ENCODE measurements around the gene GIPC1.
A peak's percentile ranks its signal among the peaks of the same experiment; 100 is the strongest.

Gene GIPC1

GRCh38 chr19:14475251-14476073 lies 20.5 kb downstream of the GIPC1 start, which contains the start of gene PTGER1:
Gene PTGER1, minus strand, starts transcription at chr19:14475354. Its CDS starts 1,034 bp downstream, at chr19:14474320.
- Histone ChIP-seq H3K27ac (ENCODE audit: low read length) (no peak within 1 kb of the TSS), H3K27me3 (ENCODE audit: control insufficient read depth in 1 of 2, insufficient read depth in 2 of 2, low read length in 2 of 2) (peaks cover 13 to 34% of the 10 kb centered on the region in 2 donors), H3K9me3 (ENCODE audit: control insufficient read depth in 2 of 2, low read length in 2 of 2) (no peaks in the 10 kb centered on the region), H3K4me1 (ENCODE audit: control insufficient read depth, insufficient read depth, low read length) (peaks cover 32% of the 10 kb centered on the region), H3K4me3 (ENCODE audit: low read length in 2 of 2) (peak within 1 kb of the TSS in 1 of 2 donors; percentile 15), H3K36me3 (ENCODE audit: control insufficient read depth in 2 of 2, insufficient read depth in 2 of 2, low read length in 2 of 2) (peaks cover 2 to 19% of the 10 kb centered on the region in 2 donors), H3K9ac (ENCODE audit: low read length in 2 of 2) (no peak within 1 kb of the TSS)

- Histone ChIP-seq H3K4me1 (ENCODE audit: control insufficient read depth, insufficient read depth, low read length) (peaks cover 32% of the 10 kb centered on the region), H3K9me3 (ENCODE audit: control insufficient read depth in 2 of 2, low read length in 2 of 2) (no peaks in the 10 kb centered on the region), H3K9ac (ENCODE audit: low read length in 2 of 2) (no peak overlapping the region), H3K27me3 (ENCODE audit: control insufficient read depth in 1 of 2, insufficient read depth in 2 of 2, low read length in 2 of 2) (peaks cover 13 to 34% of the 10 kb centered on the region in 2 donors), H3K4me3 (ENCODE audit: low read length in 2 of 2) (peak overlapping the region in 1 of 2 donors; percentile 15), H3K27ac (ENCODE audit: low read length) (no peak overlapping the region), H3K36me3 (ENCODE audit: control insufficient read depth in 2 of 2, insufficient read depth in 2 of 2, low read length in 2 of 2) (peaks cover 5 to 22% of the 10 kb centered on the region in 2 donors)
Measured at GRCh38 chr19:14474827-14475226, 21.1 kb downstream of the GIPC1 start.

GRCh38 chr19:14473978-14474578 lies 21.8 kb downstream of the GIPC1 start:
- no peak overlapping the region for H3K27ac ChIP-seq (ENCODE audit: low read length)

GRCh38 chr19:14473073-14473977 lies 22.6 kb downstream of the GIPC1 start:
- H3K4me3 ChIP-seq (ENCODE audit: low read length in 2 of 2) = no peak overlapping the region
- H3K4me1 ChIP-seq (ENCODE audit: control insufficient read depth, insufficient read depth, low read length) = peaks cover 32% of the 10 kb centered on the region
- H3K9ac ChIP-seq (ENCODE audit: low read length in 2 of 2) = no peak overlapping the region
- peaks cover 13 to 34% of the 10 kb centered on the region in 2 donors for H3K27me3 ChIP-seq (ENCODE audit: control insufficient read depth in 1 of 2, insufficient read depth in 2 of 2, low read length in 2 of 2)
- H3K36me3 ChIP-seq (ENCODE audit: control insufficient read depth in 2 of 2, insufficient read depth in 2 of 2, low read length in 2 of 2) = peaks cover 9 to 25% of the 10 kb centered on the region in 2 donors
- no peaks in the 10 kb centered on the region for H3K9me3 ChIP-seq (ENCODE audit: control insufficient read depth in 2 of 2, low read length in 2 of 2)
- no peak overlapping the region for H3K27ac ChIP-seq (ENCODE audit: low read length)

More at GRCh38 chr19:14473978-14474578, 21.8 kb downstream of the GIPC1 start:
- peaks cover 8 to 27% of the 10 kb centered on the region in 2 donors for H3K36me3 ChIP-seq (ENCODE audit: control insufficient read depth in 2 of 2, insufficient read depth in 2 of 2, low read length in 2 of 2)
- peaks cover 13 to 34% of the 10 kb centered on the region in 2 donors for H3K27me3 ChIP-seq (ENCODE audit: control insufficient read depth in 1 of 2, insufficient read depth in 2 of 2, low read length in 2 of 2)
- no peaks in the 10 kb centered on the region for H3K9me3 ChIP-seq (ENCODE audit: control insufficient read depth in 2 of 2, low read length in 2 of 2)
- H3K4me3 ChIP-seq (ENCODE audit: low read length in 2 of 2) = peak overlapping the region in 1 of 2 donors; percentile 15
- H3K9ac ChIP-seq (ENCODE audit: low read length in 2 of 2) = no peak overlapping the region
- H3K4me1 ChIP-seq (ENCODE audit: control insufficient read depth, insufficient read depth, low read length) = peaks cover 32% of the 10 kb centered on the region

- H3K36me3 ChIP-seq (ENCODE audit: control insufficient read depth in 2 of 2, insufficient read depth in 2 of 2, low read length in 2 of 2) = peaks cover 18 to 27% of the 10 kb centered on the region in 2 donors
- H3K27me3 ChIP-seq (ENCODE audit: control insufficient read depth in 1 of 2, insufficient read depth in 2 of 2, low read length in 2 of 2) = peaks cover 13 to 34% of the 10 kb centered on the region in 2 donors
- peaks cover 32% of the 10 kb centered on the region for H3K4me1 ChIP-seq (ENCODE audit: control insufficient read depth, insufficient read depth, low read length)
- no peak overlapping the region for H3K27ac ChIP-seq (ENCODE audit: low read length)
- H3K9me3 ChIP-seq (ENCODE audit: control insufficient read depth in 2 of 2, low read length in 2 of 2) = no peaks in the 10 kb centered on the region
- peak overlapping the region; percentile 11 to 47 for H3K4me3 ChIP-seq (ENCODE audit: low read length in 2 of 2)
- H3K9ac ChIP-seq (ENCODE audit: low read length in 2 of 2) = no peak overlapping the region
Measured at GRCh38 chr19:14472202-14472938, 23.6 kb downstream of the GIPC1 start.

GRCh38 chr19:14471436-14472187 lies 24.3 kb downstream of the GIPC1 start:
- Histone ChIP-seq H3K9me3 (ENCODE audit: control insufficient read depth in 2 of 2, low read length in 2 of 2) (no peaks in the 10 kb centered on the region), H3K4me1 (ENCODE audit: control insufficient read depth, insufficient read depth, low read length) (peaks cover 29% of the 10 kb centered on the region), H3K36me3 (ENCODE audit: control insufficient read depth in 2 of 2, insufficient read depth in 2 of 2, low read length in 2 of 2) (peaks cover 18 to 27% of the 10 kb centered on the region in 2 donors), H3K27ac (ENCODE audit: low read length) (no peak overlapping the region), H3K27me3 (ENCODE audit: control insufficient read depth in 1 of 2, insufficient read depth in 2 of 2, low read length in 2 of 2) (peaks cover 13 to 34% of the 10 kb centered on the region in 2 donors), H3K4me3 (ENCODE audit: low read length in 2 of 2) (peak overlapping the region in 1 of 2 donors; percentile 35), H3K9ac (ENCODE audit: low read length in 2 of 2) (no peak overlapping the region)

- Histone ChIP-seq H3K4me1 (ENCODE audit: control insufficient read depth, insufficient read depth, low read length) (peaks cover 22% of the 10 kb centered on the region), H3K36me3 (ENCODE audit: control insufficient read depth in 2 of 2, insufficient read depth in 2 of 2, low read length in 2 of 2) (peaks cover 18 to 31% of the 10 kb centered on the region in 2 donors), H3K27ac (ENCODE audit: low read length) (no peak overlapping the region), H3K4me3 (ENCODE audit: low read length in 2 of 2) (no peak overlapping the region), H3K9ac (ENCODE audit: low read length in 2 of 2) (no peak overlapping the region), H3K9me3 (ENCODE audit: control insufficient read depth in 2 of 2, low read length in 2 of 2) (no peaks in the 10 kb centered on the region), H3K27me3 (ENCODE audit: control insufficient read depth in 1 of 2, insufficient read depth in 2 of 2, low read length in 2 of 2) (peaks cover 13 to 29% of the 10 kb centered on the region in 2 donors)
Measured at GRCh38 chr19:14470031-14470876, 25.7 kb downstream of the GIPC1 start.

- Histone ChIP-seq H3K4me1 (ENCODE audit: control insufficient read depth, insufficient read depth, low read length) (peaks cover 10% of the 10 kb centered on the region), H3K27me3 (ENCODE audit: control insufficient read depth in 1 of 2, insufficient read depth in 2 of 2, low read length in 2 of 2) (peaks cover 4 to 7% of the 10 kb centered on the region in 2 donors), H3K27ac (ENCODE audit: low read length) (no peak overlapping the region), H3K9ac (ENCODE audit: low read length in 2 of 2) (no peak overlapping the region), H3K9me3 (ENCODE audit: control insufficient read depth in 2 of 2, low read length in 2 of 2) (no peaks in the 10 kb centered on the region), H3K36me3 (ENCODE audit: control insufficient read depth in 2 of 2, insufficient read depth in 2 of 2, low read length in 2 of 2) (peaks cover 37 to 44% of the 10 kb centered on the region in 2 donors), H3K4me3 (ENCODE audit: low read length in 2 of 2) (no peak overlapping the region)
Measured at GRCh38 chr19:14467816-14468215, 28.1 kb downstream of the GIPC1 start.

- H3K4me3 ChIP-seq (ENCODE audit: low read length in 2 of 2) = no peak overlapping the region
- no peak overlapping the region for H3K27ac ChIP-seq (ENCODE audit: low read length)
- H3K9ac ChIP-seq (ENCODE audit: low read length in 2 of 2) = no peak overlapping the region
- peaks cover under 1 to 2% of the 10 kb centered on the region in 2 donors for H3K27me3 ChIP-seq (ENCODE audit: control insufficient read depth in 1 of 2, insufficient read depth in 2 of 2, low read length in 2 of 2)
- no peaks in the 10 kb centered on the region for H3K9me3 ChIP-seq (ENCODE audit: control insufficient read depth in 2 of 2, low read length in 2 of 2)
- peaks cover 6% of the 10 kb centered on the region for H3K4me1 ChIP-seq (ENCODE audit: control insufficient read depth, insufficient read depth, low read length)
- peaks cover 41 to 47% of the 10 kb centered on the region in 2 donors for H3K36me3 ChIP-seq (ENCODE audit: control insufficient read depth in 2 of 2, insufficient read depth in 2 of 2, low read length in 2 of 2)
Measured at GRCh38 chr19:14467391-14467790, 28.5 kb downstream of the GIPC1 start.
